Gastroesophageal sphincter (tissue), 3 donors: ENCODE measurements around the gene GRID1.

Source experiments
- CTCF ChIP-seq, 4 experiments: fragments of 200-600 bp in 2 of 4; fragments of 450-650 bp in 2 of 4; sonication (generic) in 1 of 4; IDR thresholded peaks; one replicate each; pipeline ENCODE4 v1.5.1; 2017 to 2019; ENCODE audit warnings: antibody characterized with exemption in 4 of 4, mild to moderate bottlenecking in 2 of 4, moderate library complexity in 2 of 4
- POLR2A ChIP-seq, 2 donors: fragments of 450-650 bp; IDR thresholded peaks; one replicate each; pipeline ENCODE4 v1.6.1; 2017; ENCODE audit warnings: antibody characterized with exemption in 2 of 2, mild to moderate bottlenecking in 2 of 2, moderate library complexity in 1 of 2
- POLR2AphosphoS5 ChIP-seq: sonication (generic); formaldehyde crosslinking; IDR thresholded peaks from one replicate; pipeline ENCODE4 v1.6.1; 2017; ENCODE audit warnings: antibody characterized with exemption

- TF ChIP-seq POLR2A (IDR thresholded peaks at IDR 0.05): no peak
- TF ChIP-seq CTCF (IDR thresholded peaks at IDR 0.05): no peak
- no peak for TF ChIP-seq POLR2AphosphoS5
Measured at GRCh38 chr10:85995791-85996190, 370.8 kb downstream of the GRID1 start.
